HG02610 (cell line): ENCODE results near the gene TRAPPC2.
A peak's percentile ranks its signal among the peaks of the same experiment; 100 is the strongest.
"Not testable (repeated sequence)": the region's sequence is repeated elsewhere in the genome, so short reads cannot be mapped to it uniquely, and the experiment has no call there.

Source experiments
- ATAC-seq: cut with Tn5 transposase; IDR thresholded peaks from one replicate; pipeline ENCODE4 v1.9.1; 2021; ENCODE audit warnings: mild to moderate bottlenecking, moderate library complexity; ENCODE audit not compliant: unreplicated experiment

TRAPPC2 gene

DNA sequence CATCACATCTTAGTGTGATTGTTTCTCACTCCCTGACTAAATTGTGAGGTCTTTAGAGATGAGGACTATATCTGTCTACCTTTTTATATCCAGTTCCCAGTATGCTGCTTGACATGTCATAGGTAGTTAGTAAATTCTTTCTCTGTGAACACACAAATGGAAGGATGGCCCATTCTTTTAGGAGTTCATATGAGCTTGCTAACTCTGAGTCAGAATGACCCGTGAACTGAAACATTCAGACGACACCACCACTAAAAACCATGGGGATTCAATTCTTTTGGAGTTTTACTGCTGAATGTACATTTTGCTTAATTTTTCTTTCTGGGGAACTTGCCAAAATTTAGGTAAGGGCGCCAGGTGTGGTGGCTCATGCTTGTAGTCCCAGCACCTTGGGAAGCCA lies 14.1 kb upstream of the TRAPPC2 start:
- no peak for ATAC-seq

DNA sequence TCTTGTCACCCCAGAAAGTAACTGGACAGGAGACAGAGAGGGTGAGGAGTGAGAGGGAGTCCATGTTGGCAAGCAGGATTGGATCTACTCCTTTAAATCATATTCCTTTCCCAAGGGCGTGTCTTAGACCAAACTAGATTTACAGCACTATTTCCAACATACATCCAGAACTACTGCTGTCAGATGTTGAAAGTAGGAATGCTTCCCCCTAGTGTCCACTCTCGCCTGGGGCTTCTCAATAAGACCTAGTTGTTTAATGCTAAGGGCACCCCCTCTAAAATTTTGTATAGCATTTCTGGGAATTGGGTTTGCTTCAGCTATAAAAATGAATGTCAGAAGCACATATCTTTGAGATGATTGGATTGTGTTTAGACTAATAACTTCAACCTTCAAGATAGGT lies 13.4 kb upstream of the TRAPPC2 start:
- ATAC-seq, result no peak

DNA sequence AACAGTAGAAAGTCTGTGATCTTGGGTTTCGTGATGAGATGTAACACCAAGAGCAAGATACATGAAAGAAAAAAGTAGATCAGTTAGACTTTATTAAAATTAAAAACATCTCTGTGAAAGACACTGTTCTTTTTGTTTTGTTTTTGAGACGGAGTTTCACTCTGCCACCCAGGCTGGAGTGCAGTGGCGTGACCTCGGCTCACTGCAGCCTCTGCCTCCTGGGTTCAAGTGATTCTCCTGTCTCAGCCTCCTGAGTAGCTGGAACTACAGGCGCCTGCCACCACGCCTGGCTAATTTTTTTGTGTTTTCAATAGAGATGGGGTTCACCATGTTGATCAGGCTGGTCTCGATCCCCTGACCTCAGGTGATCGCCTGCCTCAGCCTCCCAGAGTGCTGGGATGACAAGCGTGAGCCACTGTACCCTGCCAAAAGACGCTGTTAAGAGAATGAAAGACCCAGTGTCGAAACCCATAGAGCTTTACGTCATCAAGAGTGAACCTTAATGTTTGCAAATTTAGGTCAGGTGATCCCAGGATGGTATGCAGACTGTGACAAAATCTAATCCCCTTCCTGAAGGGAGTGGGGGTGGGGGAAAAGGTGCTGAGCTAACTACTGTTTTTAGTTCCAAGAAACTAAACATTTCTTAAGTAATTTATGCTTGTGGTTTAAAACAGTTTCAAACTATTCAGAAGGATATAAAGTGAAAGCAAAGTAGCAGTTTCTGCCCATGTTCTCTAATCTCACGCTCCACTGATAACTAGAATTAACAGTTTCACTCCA lies 8.2 kb upstream of the TRAPPC2 start:
- peak; percentile 95 for ATAC-seq

DNA sequence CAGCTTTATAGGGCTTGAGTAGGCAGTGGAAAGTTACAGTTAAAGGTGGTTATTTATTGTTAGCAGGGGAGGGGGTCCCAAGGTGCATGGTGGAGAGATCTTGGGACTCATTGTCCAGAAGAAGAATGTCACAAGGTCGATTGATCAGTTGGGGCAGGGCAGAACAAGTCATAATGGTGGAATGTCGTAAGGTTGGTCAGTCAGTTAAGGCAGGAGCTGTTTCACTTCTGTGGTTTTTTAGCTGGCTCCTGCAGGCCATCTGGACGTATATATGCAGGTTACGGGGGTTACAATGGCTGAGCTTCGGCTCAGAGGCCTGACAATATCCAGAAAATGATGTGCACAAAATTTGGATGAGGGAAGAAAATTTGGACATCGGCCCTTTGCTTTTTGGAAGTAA lies 7.3 kb upstream of the TRAPPC2 start:
- no peak for ATAC-seq

DNA sequence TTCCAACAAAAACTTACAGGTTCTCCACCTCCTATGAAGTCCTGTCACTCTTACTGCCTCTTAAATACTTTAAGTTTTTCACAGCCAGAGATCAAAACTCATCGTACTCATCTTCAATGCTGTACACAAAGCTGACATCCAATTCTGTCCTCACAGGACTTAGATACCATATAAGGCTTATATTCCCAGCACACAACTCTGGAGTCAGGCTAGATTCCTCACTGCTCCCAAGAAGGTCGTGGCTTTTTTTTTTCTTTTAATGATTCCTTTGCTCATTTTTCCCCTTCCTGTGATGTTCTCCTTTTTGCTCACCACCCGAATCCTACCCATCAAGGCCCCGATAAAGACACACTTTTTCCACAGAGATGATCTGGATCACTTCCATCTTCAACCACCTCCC lies 914 bp downstream of the TRAPPC2 start:
- ATAC-seq, result no peak

DNA sequence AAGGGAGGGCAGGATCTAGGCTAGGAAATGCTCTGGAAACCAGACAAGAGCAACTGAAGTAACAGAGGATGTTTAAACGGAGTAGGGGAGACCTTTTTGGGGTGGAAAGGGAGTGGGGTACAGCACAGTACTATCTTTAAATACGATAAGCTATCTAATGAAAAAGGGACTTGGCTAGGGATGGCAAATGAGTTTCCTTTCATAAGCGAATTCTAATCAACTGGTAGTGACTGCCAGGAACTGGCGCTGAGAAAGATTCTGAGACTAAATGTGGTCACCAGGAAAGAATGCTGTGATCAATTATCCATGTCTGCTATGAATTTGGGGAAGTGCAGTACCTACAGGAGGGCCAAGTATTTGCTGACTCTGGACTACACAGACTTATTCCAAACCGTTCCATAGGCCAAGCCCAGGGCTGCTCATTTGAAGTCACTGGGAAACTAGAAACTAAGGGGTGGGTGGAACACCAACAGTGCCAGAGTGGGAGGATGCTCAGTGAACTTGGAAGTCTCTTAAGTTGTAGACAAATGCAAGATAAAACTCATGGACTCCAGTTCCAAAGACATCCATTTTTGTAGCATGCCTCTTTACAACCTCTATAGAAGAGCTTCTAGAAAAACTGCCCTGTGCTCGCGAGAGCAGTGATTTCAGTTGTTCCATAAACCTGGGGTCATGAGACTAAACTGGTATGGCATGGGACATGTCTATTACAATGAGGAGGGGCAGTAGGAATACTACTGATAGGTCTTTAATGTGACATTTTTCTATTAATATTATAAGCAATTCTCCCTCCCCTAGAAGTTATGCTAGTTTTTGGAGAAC lies 2.0 kb downstream of the TRAPPC2 start:
- no peak for ATAC-seq

DNA sequence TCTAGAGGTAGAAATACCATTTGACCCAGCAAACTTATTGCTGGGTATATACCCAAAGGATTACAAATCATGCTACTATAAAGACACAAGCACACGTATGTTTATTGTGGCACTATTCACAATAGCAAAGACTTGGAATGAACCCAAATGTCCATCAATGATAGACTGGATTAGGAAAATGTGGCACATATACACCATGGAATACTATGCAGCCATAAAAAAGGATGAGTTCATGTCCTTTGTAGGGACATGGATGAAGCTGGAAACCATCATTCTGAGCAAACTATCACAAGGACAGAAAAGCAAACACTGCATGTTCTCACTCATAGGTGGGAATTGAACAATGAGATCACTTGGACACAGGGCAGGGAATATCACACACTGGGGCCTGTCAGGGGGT lies 3.9 kb downstream of the TRAPPC2 start:
- ATAC-seq, result not testable (repeated sequence)

DNA sequence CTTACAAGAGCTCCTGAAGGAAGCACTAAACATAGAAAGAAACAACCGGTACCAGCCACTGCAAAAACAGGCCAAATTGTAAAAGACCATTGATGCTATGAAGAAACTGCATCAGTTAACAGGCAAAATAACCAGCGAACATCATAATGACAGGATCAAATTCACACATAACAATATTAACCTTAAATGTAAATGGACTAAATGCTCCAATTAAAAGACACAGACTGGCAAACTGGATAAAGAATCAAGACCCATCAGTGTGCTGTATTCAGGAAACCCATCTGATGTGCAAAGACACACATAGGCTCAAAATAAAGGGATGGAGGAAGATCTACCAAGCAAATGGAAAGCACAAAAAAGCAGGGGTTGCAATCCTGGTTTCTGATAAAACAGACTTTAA lies 7.8 kb downstream of the TRAPPC2 start:
- not testable (repeated sequence) for ATAC-seq

DNA sequence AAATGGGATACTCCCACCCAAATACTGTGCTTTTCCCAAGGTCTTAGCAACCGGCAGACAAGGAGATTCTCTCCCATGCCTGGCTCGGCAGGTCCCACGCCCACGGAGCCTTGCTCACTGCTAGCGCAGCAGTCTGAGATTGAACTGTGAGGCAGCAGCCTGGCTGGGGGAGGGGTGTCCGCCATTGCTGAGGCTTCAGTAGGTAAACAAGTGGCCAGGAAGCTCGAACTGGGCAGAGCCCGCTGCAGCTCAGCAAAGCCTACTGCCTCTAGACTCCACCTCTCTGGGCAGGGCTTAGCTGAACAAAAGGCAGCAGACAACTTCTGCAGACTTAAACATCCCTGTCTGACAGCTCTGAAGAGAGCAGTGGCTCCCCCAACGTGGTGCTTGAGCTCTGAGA lies 9.5 kb downstream of the TRAPPC2 start:
- not testable (repeated sequence) for ATAC-seq

DNA sequence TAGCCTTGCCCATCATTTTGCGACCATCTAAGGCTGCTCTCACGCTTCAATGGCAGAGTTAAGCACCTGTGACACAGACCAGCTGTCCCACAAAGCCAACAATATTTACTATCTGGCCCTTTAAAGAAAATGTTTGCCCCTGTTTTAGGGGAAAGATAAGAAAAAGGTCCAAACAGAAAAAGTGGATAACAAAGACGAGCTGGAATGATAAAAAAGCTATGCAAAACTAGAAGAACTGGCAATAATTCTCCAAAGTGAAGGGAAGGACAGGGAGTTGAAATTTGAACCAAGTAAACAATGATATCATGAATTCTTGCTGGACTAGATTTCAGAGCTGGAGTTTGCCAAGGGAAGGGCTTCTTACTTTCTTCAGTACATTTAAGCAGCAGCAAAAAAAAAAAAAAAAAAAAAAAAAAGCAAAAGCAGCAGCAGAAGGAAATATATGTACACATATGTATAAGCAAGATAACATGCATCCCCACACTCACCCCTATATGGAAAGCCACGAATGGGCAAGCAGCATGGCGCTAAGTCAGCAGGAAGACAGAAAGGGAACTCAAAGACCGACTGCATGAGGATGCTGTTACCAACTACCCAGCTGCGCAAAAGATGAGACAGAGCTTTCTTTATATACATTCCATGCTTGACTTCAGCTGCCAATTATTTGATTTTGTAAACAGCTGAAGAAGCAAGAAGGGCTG lies 12.5 kb downstream of the TRAPPC2 start:
- ATAC-seq, result no peak

DNA sequence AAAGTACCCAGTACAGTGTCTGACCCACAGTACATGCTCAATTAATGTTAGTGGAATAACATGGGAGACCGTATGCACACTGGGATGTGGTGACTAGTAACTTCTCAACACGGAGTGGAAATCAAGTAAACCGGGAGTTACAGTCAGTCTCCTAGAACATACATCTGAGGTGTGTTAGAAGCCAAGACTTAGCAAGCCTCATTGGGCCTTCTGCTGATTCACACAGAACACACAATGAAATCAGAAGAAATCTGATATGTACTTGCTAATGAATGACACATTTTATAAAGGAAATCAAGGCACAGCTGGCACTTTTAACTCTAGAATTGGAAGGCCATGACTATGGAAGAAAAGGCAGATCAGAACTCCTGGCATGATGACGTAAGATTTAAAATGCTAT lies 13.0 kb downstream of the TRAPPC2 start:
- ATAC-seq, result no peak

DNA sequence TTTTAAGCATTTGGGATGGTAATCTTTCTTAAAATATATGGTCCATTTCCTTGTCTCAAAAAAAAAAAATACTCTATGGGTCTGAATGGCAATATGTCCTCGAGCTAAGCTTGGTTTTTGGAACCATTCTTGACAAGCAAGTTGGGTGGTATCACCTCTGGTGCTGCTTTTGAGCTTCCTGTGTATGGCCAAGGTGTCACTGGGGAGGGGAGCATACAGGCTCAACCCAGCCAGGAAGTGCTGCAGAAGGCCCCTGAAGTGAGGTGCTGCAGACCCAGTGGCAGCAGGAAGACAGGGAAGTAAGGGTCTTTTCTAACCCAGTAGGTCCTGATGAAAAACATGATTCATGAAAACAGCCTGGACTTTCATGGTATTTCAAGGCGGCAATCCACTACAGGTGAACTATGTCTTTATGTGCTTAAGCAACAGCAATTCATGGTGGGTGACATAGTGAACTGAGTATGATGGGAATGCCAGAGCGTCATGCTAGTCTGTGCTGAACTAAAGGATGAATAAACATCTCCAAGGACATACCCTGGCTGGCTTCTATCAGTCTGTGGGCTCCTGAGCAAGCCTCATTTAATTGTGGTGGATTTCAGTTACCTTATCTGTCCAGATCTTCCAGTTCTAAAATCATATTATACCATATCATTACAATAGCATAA lies 15.1 kb downstream of the TRAPPC2 start:
- no peak for ATAC-seq

DNA sequence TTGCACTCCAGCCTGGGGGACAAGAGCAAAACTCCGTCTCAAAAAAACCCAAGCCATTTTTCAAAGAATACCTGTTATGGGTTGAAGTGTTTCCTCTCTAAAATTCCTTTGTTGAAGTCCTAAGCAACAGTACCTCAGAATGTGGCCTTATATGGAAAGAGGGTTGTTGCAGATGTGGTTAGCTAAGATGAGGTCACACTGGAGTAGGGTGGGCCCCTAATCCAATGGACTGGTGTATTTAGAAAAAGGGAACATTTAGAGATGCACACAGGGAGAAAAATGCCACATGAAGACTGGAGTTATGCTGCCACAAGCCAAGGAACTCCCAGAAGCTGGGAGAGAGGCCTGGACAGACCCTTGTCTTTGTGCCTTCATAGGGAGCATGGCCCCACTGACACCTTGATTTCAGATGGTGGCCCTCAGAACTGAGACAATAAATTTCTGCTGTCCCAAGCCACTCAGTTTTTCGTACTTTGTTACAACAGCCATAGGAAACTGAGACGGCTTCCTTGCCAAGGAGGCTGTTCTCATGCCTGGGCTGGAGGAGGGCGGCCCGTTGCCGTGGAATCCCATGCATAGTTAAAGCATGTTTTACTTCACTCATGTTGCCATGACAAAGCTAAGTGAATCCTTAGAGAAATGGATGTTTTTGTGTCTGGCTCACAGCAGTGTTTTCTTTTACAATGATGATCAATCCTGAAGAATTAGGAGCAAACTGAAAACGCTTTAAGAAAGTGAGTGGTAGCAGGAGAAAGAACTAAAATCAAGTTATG lies 16.5 kb downstream of the TRAPPC2 start:
- ATAC-seq, result no peak

DNA sequence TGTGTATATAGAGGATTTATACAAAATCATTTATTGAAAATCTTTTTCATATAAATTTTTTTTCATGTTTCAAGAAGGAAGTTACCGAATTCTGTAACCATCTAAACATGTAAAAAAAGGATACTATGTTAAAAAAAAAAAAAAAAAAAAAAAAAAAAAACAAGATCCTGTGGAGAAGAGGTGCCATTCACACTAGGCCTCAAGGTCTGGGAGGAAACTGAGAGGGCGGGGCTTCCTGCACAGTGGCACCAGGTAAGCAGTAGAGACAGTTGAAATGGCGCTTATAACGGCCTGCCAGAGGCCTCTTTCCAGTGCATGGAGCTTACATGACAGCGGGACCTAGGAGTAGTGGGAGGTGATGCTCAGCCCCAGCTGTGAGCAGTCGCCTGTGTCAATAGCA lies 17.5 kb downstream of the TRAPPC2 start:
- ATAC-seq, result no peak

DNA sequence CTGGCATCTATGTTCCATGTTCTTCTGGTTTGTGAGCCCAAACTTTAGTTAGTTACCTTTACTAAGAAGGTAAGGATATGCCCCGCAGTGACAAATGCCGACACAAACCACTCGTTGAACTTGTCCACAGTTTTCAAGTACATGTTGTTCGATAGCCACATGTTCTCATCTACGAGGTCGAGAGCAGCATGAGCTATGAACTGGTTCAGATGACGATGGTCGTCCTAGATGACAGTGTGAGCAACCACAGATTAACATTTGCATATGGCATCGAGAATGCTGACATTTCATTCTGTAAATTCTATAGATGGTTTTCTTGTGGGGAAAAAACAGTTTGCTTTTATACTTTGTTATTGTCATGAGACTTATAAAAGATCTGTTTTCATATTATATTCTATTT lies 18.0 kb downstream of the TRAPPC2 start:
- ATAC-seq, result no peak

DNA sequence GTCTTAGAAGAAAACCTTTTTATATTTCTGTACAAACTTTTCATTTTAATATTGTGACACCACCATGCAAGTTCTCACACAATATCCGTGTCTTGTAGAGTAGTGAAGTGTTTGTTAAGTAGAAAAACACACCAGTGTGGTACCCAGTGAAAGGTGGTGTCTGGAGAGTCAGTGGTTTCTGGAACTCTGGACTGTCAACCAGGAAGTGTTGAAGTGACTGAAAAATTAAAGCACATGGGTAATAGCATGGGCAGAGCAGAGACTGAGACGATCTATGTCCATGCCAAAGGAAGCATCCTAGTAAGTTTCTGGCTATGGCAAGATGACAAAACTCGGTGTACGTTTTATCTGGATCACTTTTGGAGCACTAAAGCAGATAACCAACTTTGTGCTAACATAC lies 23.3 kb downstream of the TRAPPC2 start:
- ATAC-seq, result no peak

DNA sequence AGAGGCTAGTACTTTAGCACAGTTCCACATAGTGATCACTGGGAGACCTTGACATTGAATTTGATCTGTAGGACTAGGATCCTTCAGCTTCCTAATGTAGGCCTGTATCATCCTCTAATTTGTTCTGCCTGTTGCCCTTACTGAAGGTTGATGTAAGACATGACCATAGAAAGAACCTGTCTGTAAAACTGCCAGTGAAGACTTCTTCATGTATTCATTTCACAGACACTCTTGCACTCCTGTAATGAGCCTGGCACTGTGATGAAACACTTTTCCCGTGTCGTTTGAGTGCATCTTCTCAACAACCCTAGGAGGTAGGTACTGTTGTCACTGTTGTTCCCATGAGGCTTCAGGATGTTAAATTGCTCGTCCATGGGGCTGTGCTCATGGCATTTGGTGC lies 30.8 kb downstream of the TRAPPC2 start:
- ATAC-seq, result no peak

DNA sequence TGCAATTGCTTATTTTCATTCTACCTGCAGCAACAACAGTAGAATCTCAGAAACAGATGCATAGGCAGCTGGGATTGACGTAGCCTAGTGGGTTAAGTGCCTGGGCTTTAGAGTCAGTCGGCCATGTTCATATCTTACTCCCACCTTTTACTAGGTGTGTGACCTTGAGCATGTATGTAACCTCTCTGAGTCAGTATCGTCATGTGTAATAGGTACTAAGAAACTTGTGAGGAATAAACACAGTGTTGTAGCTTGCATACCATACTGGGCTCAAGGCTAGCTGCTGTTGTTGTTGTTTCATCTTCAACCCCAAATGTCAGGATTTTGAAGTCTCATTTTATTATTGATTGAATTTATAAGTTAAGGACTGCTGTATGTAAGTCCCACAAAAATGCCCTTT lies 31.3 kb downstream of the TRAPPC2 start:
- no peak for ATAC-seq

DNA sequence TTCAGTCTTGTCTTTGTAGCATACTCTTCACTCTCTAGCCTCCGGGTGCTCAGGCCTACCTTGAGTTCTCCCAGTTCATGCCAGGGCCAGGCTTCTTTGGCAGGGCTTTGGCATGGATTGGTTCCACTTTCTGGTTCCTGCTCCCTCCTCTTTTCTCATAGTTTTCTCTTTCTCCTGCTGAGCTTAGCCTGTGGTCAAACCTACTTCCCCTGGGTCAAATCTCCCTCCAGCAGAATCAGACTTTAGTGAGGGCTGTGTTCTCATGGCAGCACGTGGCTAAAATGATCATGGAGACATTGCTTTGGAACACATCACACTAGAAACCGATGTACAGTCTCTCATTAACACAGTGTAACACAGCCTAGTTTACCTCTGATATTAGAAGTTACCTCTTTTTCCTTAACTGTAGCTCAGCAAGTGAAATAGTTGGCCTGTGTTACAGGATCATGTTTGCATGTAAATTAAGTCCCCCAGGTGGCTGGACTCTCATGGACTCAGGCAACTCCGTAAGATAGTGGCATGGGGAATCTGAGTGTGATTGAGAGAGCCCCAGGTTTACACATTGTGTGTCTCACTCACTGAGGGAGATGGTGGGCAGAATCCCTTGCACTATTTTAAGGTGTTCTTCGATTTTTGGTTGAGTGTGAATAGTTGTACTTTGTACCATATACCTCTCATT lies 32.2 kb downstream of the TRAPPC2 start:
- ATAC-seq, result no peak

DNA sequence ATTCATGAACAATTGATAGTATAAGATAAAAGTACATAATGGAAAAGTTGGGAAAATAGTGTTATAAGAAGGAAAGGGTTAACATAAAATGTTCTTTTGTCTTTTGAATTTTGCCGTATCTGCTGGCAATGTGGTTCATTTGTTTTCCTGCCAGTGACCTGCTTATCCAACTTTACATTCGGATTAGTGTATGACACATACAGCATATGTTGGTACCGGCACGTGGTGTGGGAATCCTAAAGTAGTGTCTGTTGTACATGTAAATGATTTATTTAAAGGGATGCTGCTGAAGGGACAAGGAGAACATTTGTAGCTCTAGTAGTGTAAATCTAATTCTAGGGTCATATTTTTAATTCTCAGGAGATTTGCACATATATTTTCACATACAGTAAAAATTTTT lies 34.0 kb downstream of the TRAPPC2 start:
- no peak for ATAC-seq
